ELF-1 (cell line): Measurements from ENCODE around the gene ENOX1.

ENCODE experiments used
- DNase-seq: peaks from one replicate; pipeline ENCODE4 v3.0.0-alpha.2; 2016; ENCODE audit warnings: low read depth, low spot score

The ENOX1 gene

DNA sequence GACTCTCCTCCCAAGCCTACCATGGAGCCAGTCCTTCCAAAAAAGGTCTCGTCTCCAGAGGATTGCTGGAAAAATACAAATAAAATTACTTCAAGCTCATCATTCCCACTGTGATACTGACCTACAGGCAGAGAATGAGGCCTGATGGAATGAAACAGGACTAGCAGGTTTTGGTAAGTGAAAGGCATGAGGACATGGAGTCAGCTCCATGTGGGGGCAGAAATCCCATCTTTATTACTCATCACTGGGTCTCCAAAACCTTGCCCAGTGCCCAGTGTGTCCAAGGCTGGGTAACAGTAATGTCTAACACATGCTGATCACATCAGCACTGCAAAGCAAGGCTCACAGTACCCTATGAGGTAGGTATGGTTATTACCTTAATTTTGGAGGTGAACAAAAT, 528.0 kb downstream of the ENOX1 start:
- DNase-seq, result no peak

DNA sequence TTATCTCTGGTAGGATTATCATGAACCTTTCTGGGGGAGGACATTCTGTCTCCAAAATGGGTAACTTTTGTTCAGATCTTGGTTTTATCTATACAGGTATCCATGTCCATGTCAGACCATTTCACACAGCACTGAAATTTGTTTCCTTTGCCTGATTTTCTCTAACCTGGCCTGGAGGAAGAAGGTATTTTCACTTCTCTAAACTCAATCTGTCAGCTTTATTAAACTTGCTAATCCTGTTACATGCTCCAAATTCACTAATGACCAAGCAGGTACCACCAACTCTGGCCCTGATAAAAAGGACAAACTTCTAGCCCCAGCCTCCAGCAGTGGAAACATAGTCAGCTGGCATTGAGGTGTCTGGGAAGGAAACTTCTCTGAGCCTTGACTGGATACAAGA, 529.0 kb downstream of the ENOX1 start:
- DNase-seq, result no peak

DNA sequence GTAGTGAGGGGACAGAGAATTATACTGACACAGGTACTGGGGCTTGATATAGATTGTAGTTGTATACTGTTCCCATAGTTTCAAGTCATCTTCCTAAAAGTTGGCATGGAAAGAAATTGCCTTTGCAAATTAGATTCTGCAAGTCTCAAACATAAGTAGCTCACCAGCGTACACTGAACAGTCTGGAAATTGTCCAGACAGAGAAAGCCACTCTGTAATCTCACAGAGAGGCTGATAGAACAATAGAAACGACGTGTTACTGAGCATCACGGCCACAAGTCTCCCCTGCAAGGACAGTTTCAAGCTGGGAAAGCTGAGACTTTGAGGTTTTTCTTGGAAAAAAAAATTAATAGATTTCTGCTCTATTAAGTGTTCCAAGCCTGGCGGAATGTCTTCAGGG, 534.8 kb downstream of the ENOX1 start:
- no peak for DNase-seq

DNA sequence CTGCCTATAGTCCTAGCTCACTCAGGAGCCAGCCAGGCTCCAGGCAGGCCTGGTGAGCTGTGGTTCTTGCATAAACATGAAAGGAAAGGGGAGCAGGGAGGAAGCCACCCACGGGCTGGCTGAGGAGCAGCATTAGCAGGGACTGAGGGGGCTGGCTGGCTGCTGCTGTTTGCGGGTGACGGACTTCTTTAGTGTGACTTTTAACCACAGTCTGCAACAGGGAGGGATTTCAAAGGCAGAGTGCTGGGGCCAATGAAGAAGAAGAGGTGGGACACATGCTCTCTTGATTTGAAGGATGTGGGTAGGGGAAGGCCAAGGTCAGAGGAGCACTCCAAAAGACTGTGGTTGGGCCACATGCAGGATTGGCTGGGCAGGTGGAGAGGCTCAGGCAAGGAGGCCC, 540.4 kb downstream of the ENOX1 start:
- DNase-seq, result no peak

DNA sequence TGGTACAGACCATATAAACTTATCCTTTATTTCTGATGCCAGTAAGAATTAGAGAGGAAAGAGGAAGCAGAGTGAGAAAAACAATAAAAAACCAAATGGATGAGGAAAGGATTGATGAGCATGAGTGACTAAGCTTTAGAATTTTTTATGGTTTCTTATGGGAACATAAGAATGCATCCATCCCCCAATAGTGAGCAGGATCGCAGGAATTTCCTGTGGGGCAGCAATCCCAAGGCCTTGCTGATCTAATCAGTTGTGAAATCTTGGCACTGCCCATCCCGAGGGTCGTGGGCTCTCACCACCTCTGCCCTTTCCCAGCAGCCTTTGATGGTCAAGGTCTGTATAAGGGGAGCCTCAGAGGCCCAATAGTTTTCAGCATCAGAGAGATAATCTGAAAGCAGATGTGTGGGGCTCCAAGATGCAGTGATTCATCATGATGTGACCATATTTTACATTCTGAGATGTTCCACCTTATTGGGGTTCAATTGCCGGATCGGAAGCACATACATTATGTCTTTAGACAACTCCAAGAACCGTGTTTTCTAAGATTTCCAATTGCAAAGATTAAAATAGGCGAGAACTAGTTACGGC, 541.3 kb downstream of the ENOX1 start:
- DNase-seq, result no peak

DNA sequence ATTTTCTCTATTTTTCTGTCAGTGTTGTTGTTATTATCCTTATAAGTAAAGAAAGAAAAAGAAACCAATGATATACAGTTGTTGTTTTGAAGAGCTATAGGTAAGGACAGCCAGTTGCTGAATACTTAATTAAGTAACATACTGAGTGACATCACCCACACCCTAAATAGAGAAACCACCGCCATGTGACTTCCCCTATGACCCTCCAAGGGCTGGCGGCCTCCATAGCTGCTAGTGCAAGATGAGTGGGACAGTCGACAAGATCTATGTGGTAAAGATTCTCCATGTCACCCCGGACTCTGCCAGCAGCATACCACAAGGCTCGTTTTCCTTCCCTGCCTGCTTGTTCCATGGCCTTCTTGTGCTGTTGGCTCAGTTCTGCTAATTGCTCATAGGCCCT, 542.3 kb downstream of the ENOX1 start:
- DNase-seq, result no peak

DNA sequence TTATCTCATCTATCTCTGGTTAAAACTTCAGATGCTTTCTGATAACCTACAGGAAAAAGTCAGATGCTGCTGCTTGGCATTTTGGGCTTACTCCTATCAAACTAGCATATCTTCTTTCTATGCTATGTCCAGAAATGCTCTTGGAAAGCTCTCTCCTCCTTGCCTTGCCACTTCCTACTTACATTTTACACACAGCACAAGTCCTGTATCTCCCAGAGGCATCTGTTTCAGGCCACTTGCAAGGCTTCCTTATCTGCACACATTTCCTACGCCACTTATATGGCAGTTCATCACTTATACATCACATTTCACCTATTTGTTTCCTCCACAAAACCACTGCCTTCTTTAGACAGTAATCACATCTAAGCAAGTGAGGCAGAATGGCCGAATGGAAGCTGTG, 543.1 kb downstream of the ENOX1 start:
- DNase-seq, result no peak

DNA sequence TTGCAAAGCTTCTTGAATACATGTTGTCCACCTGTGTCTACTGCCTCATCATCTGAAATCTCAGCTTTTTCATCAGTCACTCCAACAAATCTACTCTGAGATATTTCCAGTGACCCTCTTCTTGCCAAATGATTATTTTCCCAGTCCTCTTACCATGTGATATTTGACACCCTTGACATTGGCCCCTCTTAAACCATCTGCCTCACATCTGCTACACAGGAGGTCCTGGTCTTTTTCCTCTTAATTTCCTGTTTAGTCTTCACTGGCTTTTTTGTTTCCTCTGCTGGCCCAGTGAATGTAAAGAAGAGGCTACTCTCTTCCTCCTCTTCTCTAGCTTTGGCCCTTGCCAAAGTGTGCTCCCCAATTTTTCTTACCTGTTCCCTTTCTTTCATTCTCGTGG, 544.7 kb downstream of the ENOX1 start:
- DNase-seq, result no peak

DNA sequence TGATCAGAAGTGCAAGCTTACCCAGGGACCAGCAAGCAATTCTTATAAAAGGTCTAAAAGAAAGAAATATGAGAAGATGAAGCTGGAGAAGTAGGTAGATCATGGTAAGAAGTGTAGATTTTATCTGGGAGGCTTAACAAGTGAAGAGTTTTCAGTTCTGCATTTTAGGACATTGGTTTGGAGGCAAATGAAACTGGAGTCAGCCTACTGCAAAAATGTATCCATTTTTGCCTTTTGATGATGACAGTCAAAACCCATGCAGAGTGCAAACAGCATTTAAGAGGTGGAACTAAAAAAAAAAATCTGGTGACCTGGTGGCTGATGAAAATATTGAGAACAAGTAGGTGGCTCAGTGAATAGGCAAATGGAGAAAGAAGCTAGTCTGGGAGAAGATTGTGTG, 546.5 kb downstream of the ENOX1 start:
- DNase-seq, result no peak

DNA sequence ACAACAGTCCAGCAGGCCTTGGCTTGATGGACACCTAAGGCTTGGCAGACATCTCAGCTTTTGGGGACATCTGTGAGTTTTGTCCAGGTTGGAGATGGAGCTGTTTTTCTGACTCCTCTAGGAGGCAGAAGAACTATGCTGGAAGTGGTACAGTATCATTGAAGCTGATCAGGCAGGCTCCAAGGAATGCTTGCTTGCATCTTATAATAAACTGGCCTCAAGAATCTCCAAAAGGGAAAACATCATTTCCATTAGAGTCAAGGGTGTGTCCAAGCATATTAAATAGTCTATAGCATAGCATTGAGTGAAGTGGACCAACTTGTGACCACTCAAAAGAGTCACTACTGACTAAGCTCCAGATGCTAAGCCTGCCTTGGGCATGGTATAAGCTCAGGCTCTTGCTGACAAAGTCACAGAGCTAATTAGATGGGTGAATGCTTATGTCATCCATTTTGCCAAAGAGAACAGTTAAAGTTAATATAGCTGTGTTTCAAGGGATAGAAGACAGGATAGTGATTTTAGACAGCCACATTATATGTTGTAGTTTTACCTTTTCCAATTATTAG, 547.4 kb downstream of the ENOX1 start:
- DNase-seq, result no peak

DNA sequence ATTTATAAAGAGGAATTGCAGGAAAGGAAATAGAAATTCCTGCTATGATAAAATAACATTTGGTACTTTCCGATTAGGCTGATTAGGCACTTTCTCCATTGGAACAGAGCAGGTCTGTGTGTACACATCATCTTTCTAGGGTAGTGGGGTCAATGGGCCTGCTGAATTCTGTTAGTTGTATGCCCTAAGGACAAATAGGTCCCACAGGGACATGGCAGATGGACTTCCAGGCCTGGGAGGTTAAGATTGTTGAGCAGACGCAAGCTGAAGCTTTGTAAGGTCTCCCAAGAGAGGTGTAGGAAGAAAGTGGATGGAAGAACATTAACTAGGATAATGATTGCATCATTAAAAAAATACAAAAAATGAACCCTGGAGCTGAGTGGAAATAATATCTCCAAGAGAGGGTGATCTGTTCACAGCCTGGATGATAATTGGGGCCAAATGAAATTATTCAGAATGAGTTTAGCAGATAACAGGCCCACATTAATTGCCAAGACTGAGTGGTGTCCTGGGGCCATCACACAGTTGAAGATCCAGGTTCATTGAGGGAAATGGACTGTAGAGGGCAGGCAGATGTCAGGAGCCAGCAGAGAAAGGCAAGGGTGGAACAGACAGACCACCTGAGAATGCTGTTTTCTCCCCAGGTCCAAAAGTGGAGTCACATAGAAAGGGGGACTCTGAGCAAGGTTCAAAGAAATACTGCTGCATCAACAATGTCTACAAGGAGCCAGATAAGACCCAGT, 548.3 kb downstream of the ENOX1 start:
- DNase-seq, result no peak

DNA sequence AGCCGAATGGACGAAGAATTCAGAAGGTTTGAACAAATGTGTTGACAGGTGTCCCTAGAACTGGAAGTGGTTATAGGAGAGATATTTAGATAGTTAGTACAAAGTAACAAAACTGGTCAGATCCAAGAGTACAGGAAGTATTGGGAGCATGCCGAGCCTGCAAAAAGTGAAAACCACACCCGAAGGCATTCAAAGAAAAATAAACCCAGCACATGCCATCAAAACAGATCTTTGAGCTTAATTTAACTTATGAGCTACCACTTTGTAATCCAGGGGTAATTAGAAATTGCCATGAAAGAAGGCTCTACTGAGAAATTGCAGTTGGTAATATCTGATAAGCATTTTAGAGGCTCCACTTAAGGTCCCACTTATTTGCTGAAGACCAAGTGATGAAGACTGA, 549.2 kb downstream of the ENOX1 start:
- no peak for DNase-seq

DNA sequence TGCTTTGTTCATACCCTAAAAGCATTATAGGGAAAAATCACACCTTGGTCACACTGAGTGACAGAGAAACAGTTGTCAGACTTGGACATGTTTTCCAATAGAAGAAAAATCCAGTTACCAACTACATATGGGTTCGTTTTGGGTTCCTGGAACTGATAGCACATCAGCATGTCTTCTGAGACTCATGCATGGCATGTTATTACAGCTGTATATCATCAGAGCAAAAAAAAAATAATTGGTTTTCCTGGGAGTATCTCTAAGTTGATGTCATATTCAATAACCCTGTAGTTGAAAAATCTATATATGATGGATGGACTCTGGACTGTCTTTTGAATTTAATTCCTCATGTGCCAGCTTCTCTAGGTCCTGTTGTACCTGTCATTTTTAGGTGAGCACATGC, 551.7 kb downstream of the ENOX1 start:
- no peak for DNase-seq

DNA sequence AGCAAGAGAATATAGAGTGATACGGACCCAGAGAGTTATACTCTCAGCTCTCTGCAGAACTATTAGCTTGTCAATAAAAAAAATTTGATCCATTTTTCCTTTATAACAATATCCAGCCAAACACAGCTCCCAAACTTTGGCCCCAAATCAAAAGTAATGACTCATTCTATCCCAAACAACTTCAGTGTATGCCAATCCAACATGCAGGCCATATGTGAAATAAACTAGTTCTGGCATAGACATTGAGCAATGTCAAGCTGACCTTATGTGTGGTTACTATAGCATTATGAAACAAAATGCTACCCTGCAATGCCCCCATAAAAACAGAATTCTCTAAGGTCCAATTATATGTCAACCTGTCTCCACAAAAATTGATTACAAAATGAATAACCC, 553.9 kb downstream of the ENOX1 start:
- DNase-seq, result no peak

DNA sequence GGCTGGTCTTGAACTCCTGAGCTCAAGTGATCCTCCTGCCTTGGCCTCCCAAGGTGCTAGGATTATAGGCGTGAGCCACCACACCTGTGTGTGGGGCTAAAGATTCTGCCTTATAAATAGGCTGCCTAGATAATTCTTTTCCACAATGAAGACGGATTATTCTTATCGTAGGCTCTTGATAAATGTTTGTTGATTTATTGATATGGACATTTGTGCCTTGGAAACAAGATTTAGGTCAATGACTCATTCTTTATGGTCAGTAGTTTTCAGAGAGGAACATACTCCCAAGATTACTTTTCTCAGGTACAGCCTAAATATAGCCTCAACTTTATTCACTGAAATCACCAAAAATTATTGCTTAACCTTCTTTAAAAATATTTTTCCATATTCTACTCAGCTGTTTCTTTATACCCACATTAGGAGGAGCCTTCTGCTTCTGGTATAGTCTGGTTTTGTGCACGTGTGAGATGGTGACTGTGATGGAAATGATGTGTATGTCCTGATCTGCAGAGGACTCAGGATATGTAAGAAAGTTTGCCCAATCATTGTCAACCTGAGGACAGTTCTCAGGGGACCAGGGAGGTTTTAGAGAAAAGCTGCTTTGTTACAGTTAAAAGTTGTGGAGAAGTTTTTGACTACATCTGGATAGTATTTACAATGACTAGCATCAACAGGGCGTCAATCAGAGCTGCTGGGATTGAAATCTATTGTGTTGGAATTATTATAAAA, 554.5 kb downstream of the ENOX1 start:
- no peak for DNase-seq

DNA sequence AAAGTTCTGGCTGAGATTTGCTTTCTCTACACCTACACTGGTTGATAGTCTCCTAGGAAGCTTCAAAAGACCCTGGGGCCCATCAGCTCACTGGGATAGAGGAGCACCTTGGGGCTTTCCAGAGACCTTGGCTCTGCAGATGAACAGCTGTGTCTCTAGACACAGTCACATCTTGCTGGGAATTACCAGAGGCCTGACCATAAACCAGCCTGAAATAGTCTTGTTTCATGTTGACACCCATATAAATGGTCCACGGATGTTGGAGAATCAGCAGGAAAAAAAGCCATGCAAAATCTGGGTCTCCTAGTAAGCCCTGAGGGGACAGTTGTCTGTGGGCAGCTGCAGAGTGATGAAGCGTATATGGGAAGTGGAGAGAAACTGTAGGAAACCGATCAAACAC, 555.8 kb downstream of the ENOX1 start:
- DNase-seq, result no peak

DNA sequence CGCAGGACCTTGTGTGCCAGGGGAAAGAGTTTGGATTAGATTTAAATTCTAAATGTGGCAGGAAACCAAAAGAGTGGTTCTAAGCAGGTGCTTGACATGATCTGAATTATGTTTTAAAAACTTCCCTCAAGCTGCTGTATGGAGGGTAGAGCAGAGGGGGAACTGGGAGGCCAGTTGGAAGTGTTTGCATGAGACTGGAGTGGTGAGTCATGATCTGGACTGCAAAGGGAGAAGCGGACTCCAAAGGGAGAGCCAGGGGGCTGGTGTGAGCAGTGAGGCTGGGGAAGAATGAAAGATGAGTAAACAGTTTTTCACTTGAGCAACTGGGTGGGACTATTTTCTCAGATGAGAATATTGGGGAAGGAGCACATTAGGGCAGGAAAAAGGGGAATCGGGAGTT, 557.3 kb downstream of the ENOX1 start:
- DNase-seq, result no peak

DNA sequence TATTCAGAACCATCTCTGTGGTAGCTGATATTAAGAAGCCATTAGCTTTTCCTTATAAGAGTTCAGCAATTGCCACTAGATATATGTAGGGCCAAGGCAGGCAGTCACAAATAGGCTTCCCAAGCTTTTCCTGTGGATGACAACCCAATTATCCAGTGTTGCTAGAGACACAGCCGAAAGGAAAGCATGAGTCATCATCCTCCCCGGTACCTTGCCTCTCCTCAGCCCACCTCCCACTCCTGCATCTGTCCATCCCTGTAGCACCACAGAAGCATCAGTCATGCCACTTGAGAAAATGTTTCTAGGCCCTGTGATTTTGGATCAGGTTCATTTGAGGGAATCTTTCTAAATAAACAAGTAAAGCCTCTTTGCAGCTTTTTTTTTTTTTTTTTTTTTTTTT, 559.1 kb downstream of the ENOX1 start:
- DNase-seq, result no peak

DNA sequence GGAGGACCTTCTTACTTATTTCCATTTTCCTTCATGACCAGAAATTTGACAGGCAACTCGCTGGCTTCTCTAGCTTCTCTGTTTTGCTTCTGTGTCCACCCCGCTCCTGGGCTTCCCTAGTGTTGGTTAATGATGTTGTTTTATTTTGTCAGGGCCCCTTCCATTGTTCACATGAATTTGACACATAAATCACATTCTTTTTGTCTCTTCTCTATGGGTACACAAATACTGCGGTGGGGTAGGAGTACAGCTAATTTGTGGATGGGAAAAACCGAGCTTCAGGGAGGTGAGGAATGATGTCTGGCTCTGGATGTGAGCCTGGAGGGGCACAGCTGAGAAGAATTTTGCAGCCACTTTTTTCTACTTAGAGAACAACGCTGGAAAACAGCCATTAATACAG, 563.6 kb downstream of the ENOX1 start:
- no peak for DNase-seq

DNA sequence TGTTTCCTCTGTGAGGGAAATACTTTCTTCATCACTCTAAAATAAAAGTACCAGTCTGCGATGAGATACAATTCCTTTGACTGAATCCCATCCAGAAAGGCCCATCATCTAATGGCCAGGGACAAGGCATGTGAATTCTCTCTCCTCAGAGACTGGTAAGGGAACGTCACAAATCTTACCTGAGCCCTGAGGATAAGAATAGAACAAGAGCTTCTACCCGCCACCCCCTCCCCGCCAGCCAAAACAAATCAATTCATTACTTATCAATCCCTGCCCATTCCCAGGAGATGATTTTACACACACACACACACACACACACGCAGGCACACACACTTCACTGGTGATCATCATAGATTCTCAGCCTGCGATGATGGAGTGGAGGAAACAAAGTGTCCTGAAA, 564.7 kb downstream of the ENOX1 start:
- DNase-seq, result no peak

DNA sequence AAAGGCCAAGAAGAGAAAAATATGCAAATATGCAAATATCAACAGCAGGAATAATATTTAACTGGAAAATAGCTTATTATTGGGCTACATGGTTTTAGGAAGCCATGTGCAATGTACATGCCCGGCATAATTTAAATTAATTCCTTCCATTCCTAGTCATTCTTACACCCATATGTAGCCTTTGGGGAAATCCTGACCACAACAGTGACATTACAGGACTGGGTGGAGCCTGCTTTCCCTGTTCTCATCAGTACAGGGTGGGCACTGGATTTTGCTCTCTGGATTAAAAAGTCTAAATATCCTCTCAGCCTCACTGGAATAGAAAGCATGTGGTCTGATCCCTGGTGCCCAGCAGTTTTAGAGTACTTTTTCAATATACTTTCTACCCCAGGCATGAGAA, 565.2 kb downstream of the ENOX1 start:
- no peak for DNase-seq

DNA sequence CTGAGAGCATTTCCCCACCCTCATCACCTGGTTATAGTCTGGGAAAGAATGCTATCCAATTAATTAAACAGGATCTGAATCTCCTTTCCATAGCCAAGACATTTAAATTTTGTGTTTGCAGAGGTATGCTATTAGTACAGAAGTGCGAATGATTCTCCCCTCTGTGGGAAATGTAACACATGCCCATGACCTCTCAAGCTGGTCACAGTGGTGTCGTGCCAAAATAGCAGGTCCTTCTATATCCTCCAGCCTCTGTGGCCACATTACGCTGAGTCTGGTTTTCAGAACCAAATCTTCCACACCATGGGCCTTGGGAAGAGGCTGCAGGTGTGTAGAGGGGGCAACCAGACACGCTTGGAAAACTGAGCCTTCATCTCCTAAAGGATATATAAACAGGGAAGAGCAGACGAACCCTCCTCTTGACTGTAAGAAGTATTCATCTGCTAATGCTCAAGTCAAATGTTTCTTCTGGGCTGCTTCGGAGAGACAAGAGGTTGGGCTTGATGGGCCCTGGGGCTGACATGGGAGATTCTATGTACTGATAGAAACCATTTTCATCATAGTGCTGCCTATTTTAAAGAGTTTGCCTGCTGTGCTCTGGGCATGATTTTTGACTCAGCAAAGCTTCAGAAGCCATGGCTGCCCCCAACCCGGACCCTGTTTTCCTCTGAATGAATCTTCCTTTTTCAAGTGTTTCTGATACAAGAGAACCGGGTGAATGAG, 565.7 kb downstream of the ENOX1 start:
- DNase-seq, result peak; percentile 67
